HG03439 (cell line): ENCODE data around the gene KSR1.
"Not testable (repeated sequence)": the region's sequence is repeated elsewhere in the genome, so short reads cannot be mapped to it uniquely, and the experiment has no call there.

Experiments
- ATAC-seq: cut with Tn5 transposase; IDR thresholded peaks from one replicate; pipeline ENCODE4 v1.9.1; 2021; ENCODE audit warnings: mild to moderate bottlenecking, moderate library complexity; ENCODE audit not compliant: unreplicated experiment

Gene KSR1

GRCh38 chr17:27628376-27628775 lies 172.1 kb downstream of the KSR1 start:
- ATAC-seq = no peak

DNA sequence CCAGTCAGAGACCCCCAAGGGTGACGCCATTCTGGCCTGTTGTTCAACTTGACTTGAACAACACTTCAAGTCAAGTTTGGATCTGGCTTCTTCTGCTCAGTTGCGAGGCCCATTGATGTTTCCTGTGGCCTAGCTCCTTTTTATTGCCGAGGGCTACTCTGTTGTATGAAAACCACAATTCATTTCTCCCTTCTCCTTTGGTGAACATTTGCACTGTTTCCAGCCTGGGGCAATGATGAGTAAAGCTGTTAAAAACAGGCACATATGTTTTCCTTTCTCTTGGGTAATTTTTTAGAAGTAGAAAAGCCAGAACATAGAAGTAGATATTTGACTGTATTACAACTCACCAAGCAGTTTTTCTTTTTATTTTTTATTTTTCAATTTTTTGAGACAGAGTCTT lies 173.0 kb downstream of the KSR1 start:
- not testable (repeated sequence) for ATAC-seq

- ATAC-seq = no peak
These were observed 174.6 kb downstream of the KSR1 start, which contains the start of gene LGALS9 for GRCh38 chr17:27630607-27631410. Gene LGALS9 (plus strand): TSS chr17:27631188. CDS start chr17:27631266, 78 bp downstream.

DNA sequence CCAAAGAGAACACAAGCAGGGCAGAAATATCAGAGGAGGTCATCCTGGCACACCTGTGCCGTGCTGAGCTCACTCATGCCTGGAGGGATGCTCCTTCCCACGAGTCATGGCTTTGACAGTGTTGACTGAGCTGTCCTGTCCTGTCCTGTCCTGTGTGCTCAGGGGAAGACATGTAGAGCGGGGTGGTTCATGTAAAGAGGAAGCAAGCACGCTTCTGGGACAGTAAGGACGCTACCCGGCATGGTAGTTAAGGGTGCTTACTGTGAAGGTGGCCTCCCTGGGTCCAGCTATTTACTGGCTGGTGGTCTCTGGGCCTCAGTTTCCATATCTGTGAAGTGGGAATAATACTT lies 175.1 kb downstream of the KSR1 start:
- ATAC-seq = no peak

DNA sequence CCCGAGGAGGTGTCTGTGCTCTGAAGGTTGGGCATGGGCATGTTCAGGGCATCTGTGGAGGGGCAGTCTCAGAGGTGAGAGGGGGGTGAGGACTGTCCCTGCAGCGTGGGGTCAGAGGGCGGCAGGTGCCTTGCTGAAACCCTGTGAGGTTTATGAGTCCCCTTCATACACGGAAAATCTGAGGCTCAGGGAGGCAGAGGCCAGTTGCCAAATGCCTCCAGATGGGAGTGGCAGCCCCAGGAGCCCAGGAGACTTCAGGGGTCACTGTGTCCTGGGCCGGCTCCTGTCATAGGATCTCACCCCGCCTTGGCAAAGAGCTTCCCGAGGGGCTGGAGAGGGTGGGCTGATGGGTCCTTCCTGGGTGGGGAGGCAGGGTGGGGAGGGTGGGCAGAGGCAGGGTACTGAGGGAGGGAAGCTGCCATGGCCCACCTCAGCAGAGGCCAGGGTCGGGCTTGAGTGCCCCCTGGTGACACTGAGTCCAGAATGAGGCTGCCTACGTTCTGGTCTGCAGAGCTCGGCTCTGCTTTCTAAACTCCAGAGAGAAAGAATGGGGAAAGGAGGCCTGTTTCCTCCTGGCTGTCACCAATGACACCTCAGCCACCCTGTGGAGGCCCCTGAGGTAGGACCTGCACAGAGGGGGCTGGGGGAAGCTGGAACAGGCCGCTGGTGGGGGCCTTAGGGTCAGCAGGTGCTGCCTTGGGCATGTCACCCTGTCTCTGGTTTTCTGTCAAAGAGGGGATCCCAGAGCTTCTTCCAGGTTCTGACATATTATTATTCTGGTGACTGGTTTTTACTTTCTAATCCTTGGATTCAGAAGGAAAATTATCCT lies 175.9 kb downstream of the KSR1 start:
- no peak for ATAC-seq

DNA sequence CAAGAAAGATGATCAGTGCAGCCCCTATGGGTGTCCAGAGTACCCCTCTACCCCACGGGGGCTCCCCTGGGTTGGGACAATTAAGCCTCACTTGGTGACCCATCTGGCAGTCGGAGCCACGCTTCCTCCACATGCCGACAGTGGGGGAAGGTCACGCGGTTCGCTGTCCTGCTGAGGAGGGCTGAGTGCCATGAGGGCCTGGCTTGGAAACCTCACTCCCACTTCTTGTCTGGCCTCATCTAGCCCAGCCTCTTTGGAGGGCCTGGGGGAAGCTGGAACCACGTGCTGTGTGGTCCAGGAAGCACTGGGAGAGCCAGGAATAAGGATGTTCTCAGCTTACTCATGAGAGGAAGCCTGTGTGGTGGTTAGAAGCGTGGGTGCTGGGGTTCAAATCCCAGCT lies 176.5 kb downstream of the KSR1 start:
- ATAC-seq = not testable (repeated sequence)

- ATAC-seq = no peak
These were observed 177.2 kb downstream of the KSR1 start for GRCh38 chr17:27633312-27634025.

DNA sequence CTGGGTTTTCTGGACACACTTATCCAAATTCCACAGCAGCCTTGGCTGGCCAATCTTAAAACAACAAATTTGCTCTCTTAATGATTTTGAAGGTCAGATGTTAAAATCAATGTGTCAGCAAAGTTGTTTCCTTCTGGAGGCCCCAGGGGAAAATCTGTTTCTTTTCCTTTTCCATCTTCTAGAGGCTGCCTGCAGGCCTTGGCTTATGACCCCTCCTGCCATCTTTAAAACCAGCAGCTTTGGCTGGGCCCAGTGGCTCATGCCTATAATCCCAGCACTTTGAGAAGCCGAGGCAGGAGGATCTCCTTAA lies 177.7 kb downstream of the KSR1 start:
- no peak for ATAC-seq

- no peak for ATAC-seq
These were observed 178.5 kb downstream of the KSR1 start for GRCh38 chr17:27634776-27635175.

DNA sequence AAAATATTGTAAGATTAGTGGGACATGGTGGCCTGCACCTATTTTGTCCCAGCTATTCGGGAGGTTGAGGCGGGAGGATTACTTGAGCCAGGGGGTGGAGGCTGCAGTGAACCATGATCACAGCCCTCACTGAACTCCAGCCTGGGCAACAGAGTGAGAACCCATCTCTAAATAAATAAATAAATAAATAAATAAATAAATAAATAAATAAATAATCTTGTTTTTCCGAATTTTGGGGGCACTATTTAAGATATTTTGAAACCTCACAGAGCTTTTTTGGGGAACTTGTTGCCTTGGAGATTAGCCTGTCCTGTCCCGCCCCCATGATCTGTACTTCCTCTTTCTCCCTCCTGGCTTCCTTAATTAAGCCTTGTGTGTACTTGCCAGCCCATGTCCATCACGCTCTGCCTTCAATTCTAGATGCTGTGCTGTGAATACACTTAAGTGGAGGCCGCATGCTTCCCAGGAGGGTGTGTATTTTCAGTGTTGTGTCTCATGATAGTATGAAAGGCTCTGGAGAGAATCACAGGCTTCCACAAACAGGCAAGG lies 179.1 kb downstream of the KSR1 start:
- no peak for ATAC-seq

DNA sequence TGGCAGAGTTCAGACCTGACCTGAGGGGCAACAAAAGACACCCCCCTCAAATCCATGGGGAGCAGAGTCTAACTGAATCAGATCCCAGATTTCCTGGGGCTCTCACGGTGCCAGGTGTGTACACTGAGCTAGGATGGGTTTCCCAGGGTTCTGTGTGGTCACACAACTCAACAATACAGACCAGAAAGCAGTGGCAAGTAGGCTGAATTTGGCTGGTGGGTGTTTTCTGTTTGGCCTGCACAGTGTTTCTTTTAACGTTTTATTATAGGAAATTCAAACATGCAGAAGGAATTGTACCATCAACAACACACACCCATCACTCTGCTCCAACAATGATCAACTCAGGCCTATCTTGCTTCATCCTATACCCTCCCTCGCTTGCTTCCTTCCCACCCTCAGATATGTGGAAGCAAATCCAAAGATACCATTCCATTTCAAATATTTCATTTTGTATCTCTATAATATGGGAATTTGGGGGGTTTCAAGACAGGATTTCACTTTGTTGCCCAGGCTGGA lies 179.8 kb downstream of the KSR1 start:
- ATAC-seq = not testable (repeated sequence)

- ATAC-seq = not testable (repeated sequence)
These were observed 181.6 kb downstream of the KSR1 start for GRCh38 chr17:27637818-27638217.

GRCh38 chr17:27638415-27638914 lies 182.2 kb downstream of the KSR1 start:
- ATAC-seq = not testable (repeated sequence)

DNA sequence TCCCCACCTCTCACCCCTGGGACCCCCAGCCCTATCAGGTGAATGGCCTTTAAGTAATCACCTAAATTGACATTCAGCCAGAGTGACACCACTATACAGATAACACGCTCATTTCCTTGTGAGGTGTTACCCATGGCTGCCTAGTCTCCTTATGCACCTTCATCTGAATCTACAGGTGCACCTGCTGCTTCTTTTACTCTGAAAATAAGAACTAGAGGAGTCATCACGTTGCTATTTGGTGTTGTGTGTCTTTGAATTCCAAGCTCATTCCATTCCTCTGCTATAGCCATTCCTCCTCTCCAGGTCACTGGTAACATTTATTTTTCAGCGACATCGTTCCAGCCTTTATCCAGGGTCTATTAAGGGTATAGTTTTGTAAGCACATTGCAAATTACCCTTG lies 184.5 kb downstream of the KSR1 start:
- no peak for ATAC-seq

- ATAC-seq = no peak
These were observed 188.3 kb downstream of the KSR1 start for GRCh38 chr17:27644586-27644985.

DNA sequence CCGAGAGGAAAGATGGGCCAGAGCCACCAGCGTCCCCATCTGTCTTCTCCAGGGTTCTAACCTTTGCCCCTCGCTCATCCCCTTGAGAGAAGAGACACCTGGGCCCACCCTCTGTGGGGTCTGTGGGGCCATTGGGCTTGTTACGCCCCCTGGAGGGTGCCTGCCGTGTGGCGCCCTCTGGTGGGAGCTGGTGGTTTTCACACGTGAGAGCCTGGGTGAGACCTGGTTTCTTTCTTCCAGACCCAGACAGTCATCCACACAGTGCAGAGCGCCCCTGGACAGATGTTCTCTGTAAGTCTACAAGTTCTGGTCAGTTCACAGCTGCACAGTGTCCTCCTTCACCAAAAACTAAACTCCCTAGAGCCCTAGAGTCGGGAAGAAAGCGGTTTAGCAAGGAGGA lies 189.4 kb downstream of the KSR1 start:
- not testable (repeated sequence) for ATAC-seq

GRCh38 chr17:27646232-27646631 lies 190.0 kb downstream of the KSR1 start:
- no peak for ATAC-seq

- ATAC-seq = no peak
These were observed 191.5 kb downstream of the KSR1 start for GRCh38 chr17:27647765-27648164.

- not testable (repeated sequence) for ATAC-seq
These were observed 192.9 kb downstream of the KSR1 start for GRCh38 chr17:27649111-27649571.

GRCh38 chr17:27649929-27650328 lies 193.7 kb downstream of the KSR1 start:
- no peak for ATAC-seq

- no peak for ATAC-seq
These were observed 194.6 kb downstream of the KSR1 start for GRCh38 chr17:27650836-27651235.
